GM21825 (cell line): ENCODE results near the gene MS4A2.
"Not testable (repeated sequence)": the region's sequence is repeated elsewhere in the genome, so short reads cannot be mapped to it uniquely, and the experiment has no call there.

Source experiments
- ATAC-seq: cut with Tn5 transposase; IDR thresholded peaks from one replicate; pipeline ENCODE4 v1.9.1; 2021; ENCODE audit warnings: mild to moderate bottlenecking, moderate library complexity; ENCODE audit not compliant: unreplicated experiment

The MS4A2 gene

GRCh38 chr11:60088364-60088763 is at the start of gene MS4A2:
TSS of gene MS4A2 (plus strand) at chr11:60088664. CDS start at chr11:60088766, 102 bp downstream.
- no peak for ATAC-seq

- ATAC-seq = no peak
Measured at GRCh38 chr11:60040109-60040508, 48.4 kb upstream of the MS4A2 start, which contains the start of gene OOSP2. TSS of gene OOSP2 (plus strand) at chr11:60040409. CDS start at chr11:60040460, 51 bp downstream.

- not testable (repeated sequence) for ATAC-seq
Measured at GRCh38 chr11:60050422-60050821, 38.0 kb upstream of the MS4A2 start.

GRCh38 chr11:60050839-60051238 is 37.6 kb upstream of the MS4A2 start:
- ATAC-seq = not testable (repeated sequence)

- no peak for ATAC-seq
Measured at GRCh38 chr11:60056349-60056969, 32.0 kb upstream of the MS4A2 start, which contains the start of gene MS4A3. TSS of gene MS4A3 (plus strand) at chr11:60056665. CDS start at chr11:60061161, 4,496 bp downstream.

GRCh38 chr11:60059052-60059451 is 29.4 kb upstream of the MS4A2 start:
- ATAC-seq = no peak

GRCh38 chr11:60059521-60060240 is 28.8 kb upstream of the MS4A2 start:
- no peak for ATAC-seq

GRCh38 chr11:60064111-60064510 is 24.4 kb upstream of the MS4A2 start:
- ATAC-seq = no peak

GRCh38 chr11:60065801-60066200 is 22.7 kb upstream of the MS4A2 start:
- ATAC-seq = no peak

GRCh38 chr11:60069450-60069849 is 19.0 kb upstream of the MS4A2 start:
- no peak for ATAC-seq

GRCh38 chr11:60071644-60072043 is 16.8 kb upstream of the MS4A2 start:
- not testable (repeated sequence) for ATAC-seq

- ATAC-seq = no peak
Measured at GRCh38 chr11:60077216-60077817, 11.1 kb upstream of the MS4A2 start.

GRCh38 chr11:60077981-60078380 is 10.5 kb upstream of the MS4A2 start:
- ATAC-seq = no peak

- no peak for ATAC-seq
Measured at GRCh38 chr11:60078745-60079144, 9.7 kb upstream of the MS4A2 start.

- no peak for ATAC-seq
Measured at GRCh38 chr11:60080535-60080934, 7.9 kb upstream of the MS4A2 start.

GRCh38 chr11:60084631-60085273 is 3.7 kb upstream of the MS4A2 start:
- no peak for ATAC-seq

GRCh38 chr11:60085909-60086308 is 2.6 kb upstream of the MS4A2 start:
- ATAC-seq = no peak

GRCh38 chr11:60087239-60087638 is 1.2 kb upstream of the MS4A2 start:
- no peak for ATAC-seq

- ATAC-seq = no peak
Measured at GRCh38 chr11:60095477-60096120, 7.1 kb downstream of the MS4A2 start.

GRCh38 chr11:60097189-60097588 is 8.7 kb downstream of the MS4A2 start:
- ATAC-seq = no peak

GRCh38 chr11:60098508-60098907 is 10.0 kb downstream of the MS4A2 start:
- ATAC-seq = peak; percentile 65
